Activated naive CD8-positive, alpha-beta T cell treated with anti-CD3 and anti-CD28 coated beads, Interleukin-2, amount 10 ng/mL, durations not matched to agents 7 days and 5 days (primary cell): ENCODE measurements around the gene CPEB1. TPM values are rescaled to one million over a fixed set of nuclear protein-coding genes. Genes with fewer than 3 reads are reported as not detected.

ENCODE experiments used
- ATAC-seq: fragments of 150-1000 bp; cut with Tn5 transposase; one replicate; pipeline ENCODE4 v1.10.0; 2021; ENCODE audit warnings: low read depth, moderate library complexity
- POLR2A ChIA-PET: fragments of 350-600 bp; sonication (Branson Sonifier 250); formaldehyde crosslinking; loops from one replicate; lab custom pipeline; 2021; ENCODE audit warnings: antibody characterized with exemption; lab: Charles Lee
- DNase-seq: peaks from one replicate; pipeline ENCODE4 v3.0.0; 2021
- H3K27ac Mint-ChIP-seq: one replicate; pipeline ENCODE4 v1.8.0; 2022; ENCODE audit warnings: mild to moderate bottlenecking, mixed read lengths
- H3K27me3 Mint-ChIP-seq: one replicate; pipeline ENCODE4 v1.8.0; 2022; ENCODE audit warnings: mild to moderate bottlenecking, moderate library complexity, mixed read lengths
- H3K36me3 Mint-ChIP-seq: one replicate; pipeline ENCODE4 v1.8.0; 2021; ENCODE audit warnings: mild to moderate bottlenecking, mixed read lengths
- H3K4me1 Mint-ChIP-seq: one replicate; pipeline ENCODE4 v1.8.0; 2021; ENCODE audit warnings: mixed read lengths
- H3K4me3 Mint-ChIP-seq: one replicate; pipeline ENCODE4 v1.8.0; 2022; ENCODE audit warnings: mild to moderate bottlenecking, moderate library complexity, mixed read lengths
- H3K9me3 Mint-ChIP-seq: one replicate; pipeline ENCODE4 v1.8.0; 2021; ENCODE audit warnings: mixed read lengths
- total RNA-seq, 2 experiments: library from RNA; stranded (reverse); gene quantifications; one replicate each; pipeline ENCODE4 v1.2.3, GENCODE V29; 2021

CPEB1 gene
- total RNA-seq, 2 experiments from 2014 or later: 0.58 to 0.74 TPM

DNA sequence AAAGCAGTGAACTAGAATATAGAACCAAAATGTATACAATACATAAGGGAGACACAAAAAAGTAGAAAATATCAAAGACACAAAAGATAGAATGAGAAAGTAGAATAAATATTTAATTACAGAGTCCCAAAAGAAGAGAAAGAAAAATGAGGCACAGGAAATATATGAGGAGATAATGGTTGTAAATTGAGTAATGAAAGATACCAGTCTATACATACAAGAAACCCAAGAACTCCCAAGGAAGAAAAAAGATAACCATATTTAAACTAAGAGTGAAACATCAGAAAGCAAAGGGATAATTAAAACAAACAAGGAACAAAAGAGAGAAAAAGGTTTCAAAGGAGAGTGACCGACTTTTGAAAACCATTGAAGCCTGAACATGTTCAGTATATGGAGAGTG lies 47.3 kb downstream of the CPEB1 start:
- no peaks in the 10 kb centered on the region for H3K36me3 Mint-ChIP-seq
- DNase-seq: no peak
- POLR2A ChIA-PET: no interaction called here
- H3K4me3 Mint-ChIP-seq: no peak overlapping the region
- H3K4me1 Mint-ChIP-seq: no peaks in the 10 kb centered on the region
- ATAC-seq: no peak
- H3K9me3 Mint-ChIP-seq: no peaks in the 10 kb centered on the region
- no peak overlapping the region for H3K27ac Mint-ChIP-seq
- H3K27me3 Mint-ChIP-seq: peaks cover 5% of the 10 kb centered on the region

- DNase-seq: no peak
- H3K4me3 Mint-ChIP-seq: no peak overlapping the region
- no peaks in the 10 kb centered on the region for H3K36me3 Mint-ChIP-seq
- H3K9me3 Mint-ChIP-seq: no peaks in the 10 kb centered on the region
- H3K4me1 Mint-ChIP-seq: no peaks in the 10 kb centered on the region
- H3K27me3 Mint-ChIP-seq: peaks cover 5% of the 10 kb centered on the region
- POLR2A ChIA-PET: no interaction called here
- ATAC-seq: no peak
- no peak overlapping the region for H3K27ac Mint-ChIP-seq
These were observed 49.3 kb downstream of the CPEB1 start for GRCh38 chr15:82597815-82598214.

GRCh38 chr15:82595766-82596165 lies 51.4 kb downstream of the CPEB1 start:
- Mint-ChIP-seq H3K9me3 (no peaks in the 10 kb centered on the region), H3K4me1 (no peaks in the 10 kb centered on the region), H3K36me3 (no peaks in the 10 kb centered on the region), H3K27ac (no peak overlapping the region), H3K27me3 (peaks cover 5% of the 10 kb centered on the region), H3K4me3 (no peak overlapping the region)
- DNase-seq (no peak), ATAC-seq (no peak)
- POLR2A ChIA-PET: no interaction called here

- H3K4me1 Mint-ChIP-seq: no peaks in the 10 kb centered on the region
- H3K27me3 Mint-ChIP-seq: peaks cover 5% of the 10 kb centered on the region
- H3K4me3 Mint-ChIP-seq: no peak overlapping the region
- no peak overlapping the region for H3K27ac Mint-ChIP-seq
- POLR2A ChIA-PET: no interaction called here
- ATAC-seq (no peak), DNase-seq (no peak)
- H3K36me3 Mint-ChIP-seq: no peaks in the 10 kb centered on the region
- H3K9me3 Mint-ChIP-seq: no peaks in the 10 kb centered on the region
These were observed 52.0 kb downstream of the CPEB1 start for GRCh38 chr15:82595203-82595602.

- POLR2A ChIA-PET: no interaction called here
- DNase-seq: no peak
- Mint-ChIP-seq H3K4me3 (no peak overlapping the region), H3K4me1 (no peaks in the 10 kb centered on the region), H3K9me3 (no peaks in the 10 kb centered on the region), H3K27ac (no peak overlapping the region), H3K36me3 (no peaks in the 10 kb centered on the region), H3K27me3 (peaks cover 4% of the 10 kb centered on the region)
- ATAC-seq: no peak
These were observed 59.4 kb downstream of the CPEB1 start for GRCh38 chr15:82587805-82588204.

GRCh38 chr15:82585072-82585471 lies 62.1 kb downstream of the CPEB1 start:
- Mint-ChIP-seq H3K9me3 (no peaks in the 10 kb centered on the region), H3K27ac (no peak overlapping the region), H3K27me3 (peaks cover 7% of the 10 kb centered on the region), H3K4me1 (no peaks in the 10 kb centered on the region), H3K36me3 (no peaks in the 10 kb centered on the region), H3K4me3 (no peak overlapping the region)
- POLR2A ChIA-PET: no interaction called here
- DNase-seq (no peak), ATAC-seq (no peak)

DNA sequence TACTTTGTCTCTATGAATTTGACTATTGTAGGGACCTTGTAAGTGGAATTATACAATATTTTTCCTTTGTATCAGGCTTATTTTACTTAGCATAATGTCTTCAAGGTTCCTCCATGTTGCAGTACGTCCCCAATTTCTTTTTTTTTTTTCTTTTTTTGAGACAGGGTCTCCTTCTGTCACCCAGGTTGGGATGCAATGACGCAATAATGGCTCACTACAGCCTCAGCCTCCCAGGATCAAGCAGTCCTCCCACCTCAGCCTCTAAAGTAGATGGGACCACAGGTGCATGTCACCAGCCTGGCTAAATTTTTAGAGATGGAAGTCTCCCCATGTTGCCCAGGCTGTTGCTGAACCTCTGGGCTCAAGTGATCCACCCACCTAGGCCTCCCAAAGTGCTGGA lies 66.5 kb downstream of the CPEB1 start:
- Mint-ChIP-seq H3K27ac (no peak overlapping the region), H3K9me3 (no peaks in the 10 kb centered on the region), H3K4me1 (no peaks in the 10 kb centered on the region), H3K36me3 (no peaks in the 10 kb centered on the region), H3K4me3 (no peak overlapping the region), H3K27me3 (peaks cover 7% of the 10 kb centered on the region)
- ATAC-seq (no peak), DNase-seq (no peak)
- POLR2A ChIA-PET: no interaction called here

DNA sequence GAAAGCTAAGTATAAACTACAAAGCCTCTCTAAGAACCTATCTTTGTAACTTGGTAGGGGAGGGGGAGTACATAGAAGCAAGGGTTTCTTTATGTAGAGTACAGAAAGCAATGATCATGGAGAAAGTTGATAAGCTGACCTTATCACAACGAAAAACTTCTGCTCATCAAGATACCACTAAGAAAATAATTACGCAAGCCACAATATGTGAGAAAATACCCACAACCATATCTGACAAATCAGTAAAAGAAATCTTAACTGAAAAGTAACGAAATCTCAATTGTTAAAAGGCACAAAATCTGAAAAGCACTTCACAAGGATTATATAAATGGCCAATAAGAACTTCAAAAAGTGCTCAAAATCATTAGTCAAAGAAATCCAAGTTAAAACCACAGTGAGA lies 71.8 kb downstream of the CPEB1 start:
- POLR2A ChIA-PET: no interaction called here
- Mint-ChIP-seq H3K27ac (no peak overlapping the region), H3K36me3 (no peaks in the 10 kb centered on the region), H3K9me3 (no peaks in the 10 kb centered on the region), H3K4me1 (no peaks in the 10 kb centered on the region), H3K27me3 (peaks cover 5% of the 10 kb centered on the region), H3K4me3 (no peak overlapping the region)
- DNase-seq (no peak), ATAC-seq (no peak)

- ATAC-seq: no peak
- Mint-ChIP-seq H3K27me3 (peaks cover 5% of the 10 kb centered on the region), H3K4me3 (no peak overlapping the region)
These were observed 74.2 kb downstream of the CPEB1 start for GRCh38 chr15:82572986-82573385.

GRCh38 chr15:82572311-82572710 lies 74.9 kb downstream of the CPEB1 start:
- ATAC-seq: no peak
- H3K4me1 Mint-ChIP-seq: no peaks in the 10 kb centered on the region
- peaks cover 5% of the 10 kb centered on the region for H3K27me3 Mint-ChIP-seq
- POLR2A ChIA-PET: interaction anchor here (0.7 kb wide), 1 partner anchor 733 kb away, joined by 3 read pairs; no protein-coding TSS in a partner anchor
- H3K36me3 Mint-ChIP-seq: no peaks in the 10 kb centered on the region
- no peak overlapping the region for H3K27ac Mint-ChIP-seq
- no peak for DNase-seq
- H3K4me3 Mint-ChIP-seq: no peak overlapping the region
- H3K9me3 Mint-ChIP-seq: no peaks in the 10 kb centered on the region

More at GRCh38 chr15:82572986-82573385, 74.2 kb downstream of the CPEB1 start:
- POLR2A ChIA-PET: interaction anchor here (0.7 kb wide), 1 partner anchor 732 kb away, joined by 3 read pairs; no protein-coding TSS in a partner anchor
- H3K36me3 Mint-ChIP-seq: no peaks in the 10 kb centered on the region
- H3K27ac Mint-ChIP-seq: no peak overlapping the region
- no peaks in the 10 kb centered on the region for H3K9me3 Mint-ChIP-seq
- no peaks in the 10 kb centered on the region for H3K4me1 Mint-ChIP-seq
- no peak for DNase-seq

GRCh38 chr15:82571722-82572222 lies 75.4 kb downstream of the CPEB1 start:
- H3K4me3 Mint-ChIP-seq: no peak overlapping the region
- H3K9me3 Mint-ChIP-seq: no peaks in the 10 kb centered on the region
- no peak for ATAC-seq
- H3K4me1 Mint-ChIP-seq: no peaks in the 10 kb centered on the region
- DNase-seq: no peak
- no peaks in the 10 kb centered on the region for H3K36me3 Mint-ChIP-seq
- POLR2A ChIA-PET: no interaction called here
- peaks cover 5% of the 10 kb centered on the region for H3K27me3 Mint-ChIP-seq
- H3K27ac Mint-ChIP-seq: no peak overlapping the region

DNA sequence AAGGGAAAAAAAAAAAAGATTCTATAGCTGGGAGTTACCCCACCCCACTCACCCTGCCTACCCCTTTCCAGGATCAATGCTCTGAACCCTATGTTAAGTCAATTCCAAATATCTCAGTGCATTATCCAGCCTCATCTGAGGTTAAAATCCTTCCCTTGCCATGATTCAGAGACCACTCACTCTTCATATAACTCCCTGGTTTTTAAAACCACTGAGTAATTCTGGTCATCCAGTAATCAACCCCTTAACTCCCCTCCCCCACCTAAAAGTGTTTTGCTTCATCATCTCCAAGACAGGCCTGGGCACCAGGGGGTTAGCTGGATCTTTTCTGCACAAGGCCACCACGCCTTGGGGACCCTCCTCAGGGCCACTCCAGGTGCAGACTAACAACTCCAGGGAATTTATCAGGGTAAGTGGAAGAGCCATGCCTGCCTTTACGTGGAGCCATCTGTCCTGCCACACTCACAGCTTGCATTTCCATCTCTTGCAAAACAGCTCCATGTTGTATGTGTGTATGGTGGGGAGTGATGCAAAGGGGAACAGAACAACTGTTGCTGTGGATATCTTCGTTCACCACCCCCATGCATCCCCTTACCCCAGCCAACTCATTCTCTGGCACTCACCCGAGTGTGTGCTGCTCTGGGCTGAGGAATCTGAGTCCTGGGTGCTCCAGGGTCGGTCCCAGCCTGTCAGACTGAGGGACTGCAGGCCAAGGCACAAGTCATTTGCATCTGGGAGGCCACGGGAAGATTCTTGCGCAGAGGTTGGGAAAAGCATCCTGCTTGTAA lies 76.2 kb downstream of the CPEB1 start:
- Mint-ChIP-seq H3K27ac (no peak overlapping the region), H3K4me1 (no peaks in the 10 kb centered on the region)

GRCh38 chr15:82569834-82570233 lies 77.3 kb downstream of the CPEB1 start:
- POLR2A ChIA-PET: no interaction called here
- H3K27me3 Mint-ChIP-seq: peaks cover 2% of the 10 kb centered on the region
- DNase-seq (no peak), ATAC-seq (no peak)
- no peaks in the 10 kb centered on the region for H3K4me1 Mint-ChIP-seq
- no peaks in the 10 kb centered on the region for H3K36me3 Mint-ChIP-seq
- H3K27ac Mint-ChIP-seq: no peak overlapping the region
- no peaks in the 10 kb centered on the region for H3K9me3 Mint-ChIP-seq
- H3K4me3 Mint-ChIP-seq: no peak overlapping the region

More for the DNA sequence above, 76.2 kb downstream of the CPEB1 start:
- H3K4me3 Mint-ChIP-seq: no peak overlapping the region
- DNase-seq: no peak
- ATAC-seq: no peak
- POLR2A ChIA-PET: no interaction called here
- H3K36me3 Mint-ChIP-seq: no peaks in the 10 kb centered on the region
- no peaks in the 10 kb centered on the region for H3K9me3 Mint-ChIP-seq
- H3K27me3 Mint-ChIP-seq: peaks cover 2% of the 10 kb centered on the region

- Mint-ChIP-seq H3K9me3 (no peaks in the 10 kb centered on the region), H3K27me3 (peaks cover 2% of the 10 kb centered on the region), H3K27ac (no peak overlapping the region), H3K36me3 (no peaks in the 10 kb centered on the region), H3K4me1 (no peaks in the 10 kb centered on the region), H3K4me3 (no peak overlapping the region)
- POLR2A ChIA-PET: no interaction called here
- ATAC-seq (no peak), DNase-seq (no peak)
These were observed 78.2 kb downstream of the CPEB1 start for GRCh38 chr15:82568986-82569385.
